Naive thymus-derived CD4-positive, alpha-beta T cell (primary cell): ENCODE measurements around the gene BPIFB3. TPM values are rescaled to one million over a fixed set of nuclear protein-coding genes. Genes with fewer than 3 reads are reported as not detected.

ENCODE experiments used
- ATAC-seq: fragments of 150-1000 bp; cut with Tn5 transposase; 2 replicates; pipeline ENCODE4 v1.10.0; 2021; ENCODE audit warnings: mild to moderate bottlenecking, moderate library complexity
- CTCF ChIA-PET: fragments of 350-600 bp; sonication (Branson Sonifier 250); formaldehyde crosslinking; loops from one replicate; lab custom pipeline; 2021; ENCODE audit warnings: antibody characterized with exemption; lab: Charles Lee
- POLR2A ChIA-PET: fragments of 350-600 bp; sonication (Branson Sonifier 250); formaldehyde crosslinking; loops from one replicate; lab custom pipeline; 2021; ENCODE audit warnings: antibody characterized with exemption, inconsistent platforms; lab: Charles Lee
- DNase-seq, 9 donors: peaks; one replicate each; pipeline versions ENCODE4 v3.0.0 to v3.0.0-alpha.2; 2020 to 2022; ENCODE audit warnings: mixed read lengths in 1 of 9
- H3K27ac ChIP-seq: one replicate; pipeline ENCODE4 v1.7.0; 2013; ENCODE audit warnings: mild to moderate bottlenecking, low read depth, low read length, moderate library complexity
- H3K27me3 ChIP-seq, 2 donors: one replicate each; pipeline ENCODE4 v1.7.0; 2013; ENCODE audit warnings: low read length in 2 of 2, mild to moderate bottlenecking in 2 of 2, moderate library complexity in 2 of 2; ENCODE audit not compliant: control insufficient read depth in 2 of 2, insufficient read depth in 2 of 2
- H3K36me3 ChIP-seq, 3 experiments: 1 replicate in 2 of 3; 2 replicates in 1 of 3; pipeline ENCODE4 v1.7.0; 2013; ENCODE audit warnings: low read length in 3 of 3, mild to moderate bottlenecking in 3 of 3, moderate library complexity in 1 of 3; ENCODE audit not compliant: insufficient read depth in 3 of 3, control insufficient read depth in 2 of 3
- H3K4me1 ChIP-seq, 2 donors: one replicate each; pipeline ENCODE4 v1.7.0; 2013; ENCODE audit warnings: low read length in 2 of 2, mild to moderate bottlenecking in 2 of 2, moderate library complexity in 1 of 2; ENCODE audit not compliant: control insufficient read depth in 2 of 2, insufficient read depth in 2 of 2
- H3K4me3 ChIP-seq: 2 replicates; pipeline ENCODE4 v1.7.0; 2013; ENCODE audit warnings: mild to moderate bottlenecking, low read length
- H3K9me3 ChIP-seq, 3 experiments: 1 replicate in 2 of 3; 2 replicates in 1 of 3; pipeline ENCODE4 v1.7.0; 2013; ENCODE audit warnings: low read length in 3 of 3; ENCODE audit not compliant: control insufficient read depth in 2 of 3
- H3K27ac Mint-ChIP-seq, 9 donors: one replicate each; pipeline ENCODE4 v1.8.0; 2020 to 2022; ENCODE audit warnings: mixed read lengths in 9 of 9, mild to moderate bottlenecking in 8 of 9, moderate library complexity in 5 of 9, inconsistent platforms in 2 of 9
- H3K27me3 Mint-ChIP-seq, 5 donors: one replicate each; pipeline ENCODE4 v1.8.0; 2021 to 2022; ENCODE audit warnings: mixed read lengths in 5 of 5, mild to moderate bottlenecking in 1 of 5
- H3K36me3 Mint-ChIP-seq, 5 donors: one replicate each; pipeline ENCODE4 v1.8.0; 2020 to 2022; ENCODE audit warnings: mixed read lengths in 5 of 5, mild to moderate bottlenecking in 3 of 5, inconsistent platforms in 1 of 5
- H3K4me1 Mint-ChIP-seq, 7 donors: one replicate each; pipeline ENCODE4 v1.8.0; 2020 to 2022; ENCODE audit warnings: mixed read lengths in 7 of 7, mild to moderate bottlenecking in 3 of 7, inconsistent platforms in 1 of 7
- H3K4me3 Mint-ChIP-seq, 10 donors: one replicate each; pipeline ENCODE4 v1.8.0; 2020 to 2022; ENCODE audit warnings: mild to moderate bottlenecking in 10 of 10, mixed read lengths in 10 of 10, moderate library complexity in 6 of 10, inconsistent platforms in 2 of 10
- H3K9me3 Mint-ChIP-seq, 11 donors: one replicate each; pipeline ENCODE4 v1.8.0; 2020 to 2022; ENCODE audit warnings: mixed read lengths in 11 of 11, mild to moderate bottlenecking in 4 of 11, inconsistent platforms in 1 of 11, moderate library complexity in 1 of 11
- intact Hi-C, 2 donors: fragments of 100-400 bp; cut with micrococcal nuclease; formaldehyde crosslinking; loops; one replicate each; pipeline ENCODE4 v1.15.1; 2023
- polyA plus RNA-seq, 2 donors: library from polyadenylated mRNA; unstranded; fragments of 300-500 nt; fragmentation: Illumina TruSeq; gene quantifications; one replicate each; pipeline ENCODE4 v1.2.3, GENCODE V29; 2021
- total RNA-seq, 6 experiments: library from RNA in 5 of 6; stranded (reverse) in 5 of 6; gene quantifications; 1 replicate in 5 of 6; 2 replicates in 1 of 6; pipeline ENCODE4 v1.2.3 and lab custom pipeline; 2021 to 2026

BPIFB3 gene
- total and polyA plus RNA-seq, 7 experiments from 2014 or later = not detected

GRCh38 chr20:33022289-33022688 is 31.4 kb upstream of the BPIFB3 start:
- Histone ChIP-seq H3K27ac (no peak overlapping the region), H3K4me3 (no peak overlapping the region), H3K4me1 (no peaks in the 10 kb centered on the region), H3K36me3 (no peaks in the 10 kb centered on the region), H3K9me3 (no peaks in the 10 kb centered on the region), H3K27me3 (no peaks in the 10 kb centered on the region)
- Mint-ChIP-seq H3K36me3 (no peaks in the 10 kb centered on the region), H3K4me3 (no peak overlapping the region), H3K27ac (no peak overlapping the region), H3K4me1 (peaks cover 0 to 12% (median 4%) of the 10 kb centered on the region in 7 donors), H3K9me3 (no peaks in the 10 kb centered on the region), H3K27me3 (no peaks in the 10 kb centered on the region)
- intact Hi-C loops = no loop called here
- no peak for ATAC-seq
- DNase-seq = no peak
- POLR2A ChIA-PET = interaction anchor here (1.0 kb wide), 1 partner anchor 50 kb away, joined by 3 read pairs; no protein-coding TSS in a partner anchor
- CTCF ChIA-PET = no interaction called here

DNA sequence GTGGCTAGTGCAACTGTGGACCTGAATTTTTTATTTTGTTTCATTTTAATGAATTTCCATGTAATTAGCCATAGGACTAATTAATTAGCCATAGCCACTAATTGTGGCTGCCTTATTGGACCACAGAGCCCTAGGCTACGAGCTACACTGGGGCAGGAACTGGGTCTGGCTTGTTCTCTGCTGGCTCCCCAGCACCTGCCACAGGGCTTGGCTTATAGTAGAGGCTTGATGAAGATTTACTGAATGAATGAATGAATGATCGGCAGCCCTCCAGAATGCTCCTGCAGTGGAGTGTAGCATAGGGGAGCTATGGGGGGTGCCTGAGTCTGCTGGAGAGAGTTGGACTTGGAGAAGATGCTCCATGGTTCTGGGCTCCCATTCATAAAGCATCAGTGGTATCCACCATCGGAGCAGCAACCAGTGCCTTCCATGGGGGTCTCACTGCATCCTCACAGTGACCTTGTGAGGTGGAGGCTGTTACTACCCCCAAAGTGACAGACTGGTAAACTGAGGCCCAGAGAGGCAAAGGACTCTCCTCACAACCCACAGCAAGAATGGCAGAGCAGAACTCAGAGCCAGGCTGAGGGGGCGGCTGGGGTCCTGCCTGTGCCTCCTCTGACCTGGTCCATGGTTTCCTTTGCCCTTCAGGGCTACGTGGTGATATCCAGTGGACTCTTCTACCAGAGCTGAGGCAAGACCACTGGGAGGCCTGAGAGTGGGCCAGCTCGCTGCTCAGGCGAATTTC is 30.8 kb upstream of the BPIFB3 start:
- H3K27me3 ChIP-seq = no peaks in the 10 kb centered on the region
- DNase-seq (no peak), ATAC-seq (no peak)
- no peaks in the 10 kb centered on the region for H3K9me3 Mint-ChIP-seq
- no peak overlapping the region for H3K4me3 Mint-ChIP-seq
- ChIA-PET CTCF (no interaction called here), POLR2A (interaction anchor here (1.0 kb wide), 1 partner anchor 51 kb away, joined by 3 read pairs; no protein-coding TSS in a partner anchor)
- H3K27me3 Mint-ChIP-seq = no peaks in the 10 kb centered on the region
- no peaks in the 10 kb centered on the region for H3K36me3 Mint-ChIP-seq
- H3K27ac Mint-ChIP-seq = no peak overlapping the region
- H3K9me3 ChIP-seq = no peaks in the 10 kb centered on the region
- no peaks in the 10 kb centered on the region for H3K4me1 ChIP-seq
- no peak overlapping the region for H3K4me3 ChIP-seq
- intact Hi-C loops = no loop called here
- peaks cover 0 to 8% (median 0%) of the 10 kb centered on the region in 7 donors for H3K4me1 Mint-ChIP-seq
- H3K36me3 ChIP-seq = no peaks in the 10 kb centered on the region
- H3K27ac ChIP-seq = no peak overlapping the region

GRCh38 chr20:33023439-33024242 is 30.1 kb upstream of the BPIFB3 start:
- Mint-ChIP-seq H3K27ac (peak overlapping the region in 1 of 9 donors; percentile 41), H3K4me3 (no peak overlapping the region), H3K36me3 (no peaks in the 10 kb centered on the region), H3K4me1 (peaks cover 0 to 8% (median 0%) of the 10 kb centered on the region in 7 donors), H3K27me3 (no peaks in the 10 kb centered on the region), H3K9me3 (no peaks in the 10 kb centered on the region)
- DNase-seq = no peak
- POLR2A ChIA-PET = no interaction called here
- Histone ChIP-seq H3K27me3 (no peaks in the 10 kb centered on the region), H3K4me3 (no peak overlapping the region), H3K27ac (no peak overlapping the region), H3K4me1 (no peaks in the 10 kb centered on the region), H3K9me3 (no peaks in the 10 kb centered on the region), H3K36me3 (no peaks in the 10 kb centered on the region)
- intact Hi-C loops = no loop called here
- CTCF ChIA-PET = no interaction called here
- ATAC-seq = no peak

DNA sequence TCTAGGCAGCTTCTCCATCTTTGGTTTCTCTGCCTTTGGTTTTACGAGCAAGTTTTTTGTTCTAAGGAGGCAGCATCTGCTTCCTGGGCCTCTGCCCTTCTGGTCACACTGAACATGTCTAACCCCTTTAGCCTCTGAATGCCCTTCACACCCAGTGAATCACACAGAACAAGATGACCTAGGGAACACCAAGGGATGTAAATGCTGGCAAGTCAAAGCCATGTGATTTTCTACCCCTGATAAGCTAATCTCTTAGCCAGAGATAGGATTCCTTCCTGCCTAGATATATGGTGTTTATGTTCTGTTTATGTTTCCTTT is 29.5 kb upstream of the BPIFB3 start:
- Histone ChIP-seq H3K4me3 (no peak overlapping the region), H3K27ac (no peak overlapping the region), H3K27me3 (no peaks in the 10 kb centered on the region), H3K9me3 (no peaks in the 10 kb centered on the region), H3K4me1 (no peaks in the 10 kb centered on the region), H3K36me3 (no peaks in the 10 kb centered on the region)
- Mint-ChIP-seq H3K4me3 (no peak overlapping the region), H3K9me3 (no peaks in the 10 kb centered on the region), H3K27me3 (no peaks in the 10 kb centered on the region), H3K4me1 (peaks cover 0 to 8% (median 0%) of the 10 kb centered on the region in 7 donors), H3K27ac (no peak overlapping the region), H3K36me3 (no peaks in the 10 kb centered on the region)
- ChIA-PET POLR2A (no interaction called here), CTCF (no interaction called here)
- no peak for ATAC-seq
- intact Hi-C loops = no loop called here
- no peak for DNase-seq

GRCh38 chr20:33024609-33025317 is 28.9 kb upstream of the BPIFB3 start:
- peaks cover 0 to 8% (median 0%) of the 10 kb centered on the region in 7 donors for H3K4me1 Mint-ChIP-seq
- POLR2A ChIA-PET = no interaction called here
- Histone ChIP-seq H3K4me3 (no peak overlapping the region), H3K36me3 (no peaks in the 10 kb centered on the region), H3K27ac (no peak overlapping the region), H3K4me1 (no peaks in the 10 kb centered on the region), H3K27me3 (no peaks in the 10 kb centered on the region), H3K9me3 (no peaks in the 10 kb centered on the region)
- H3K4me3 Mint-ChIP-seq = no peak overlapping the region
- no peak overlapping the region for H3K27ac Mint-ChIP-seq
- H3K36me3 Mint-ChIP-seq = no peaks in the 10 kb centered on the region
- no peaks in the 10 kb centered on the region for H3K9me3 Mint-ChIP-seq
- no peak for DNase-seq
- CTCF ChIA-PET = no interaction called here
- no peak for ATAC-seq
- H3K27me3 Mint-ChIP-seq = no peaks in the 10 kb centered on the region
- intact Hi-C loops = no loop called here

DNA sequence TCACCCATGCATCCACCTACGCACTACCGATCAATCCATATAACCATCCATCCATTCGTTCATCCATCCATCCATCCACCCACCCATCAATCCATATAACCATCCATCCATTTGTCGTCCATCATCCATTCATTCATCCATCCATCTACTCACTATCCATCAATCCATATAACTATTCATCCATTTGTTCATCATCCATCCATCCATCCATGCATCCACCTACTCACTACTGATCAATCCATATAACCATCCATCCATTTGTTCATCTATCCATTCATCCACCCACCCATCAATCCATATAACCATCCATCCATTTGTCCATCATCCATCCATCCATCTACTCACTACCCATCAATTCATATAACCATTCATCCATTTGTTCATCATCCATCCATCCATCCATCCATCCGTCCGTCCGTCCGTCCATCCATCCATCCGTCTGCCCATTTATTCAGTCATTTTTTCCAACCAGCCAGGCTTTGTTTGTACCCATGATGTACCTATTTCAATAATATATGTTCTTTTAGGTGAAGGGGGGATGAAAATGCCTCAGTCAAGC is 28.3 kb upstream of the BPIFB3 start:
- Mint-ChIP-seq H3K27me3 (no peaks in the 10 kb centered on the region), H3K4me3 (no peak overlapping the region), H3K27ac (no peak overlapping the region), H3K36me3 (no peaks in the 10 kb centered on the region), H3K9me3 (no peaks in the 10 kb centered on the region), H3K4me1 (peaks cover 0 to 8% (median 0%) of the 10 kb centered on the region in 7 donors)
- ATAC-seq = no peak
- no peak overlapping the region for H3K27ac ChIP-seq
- H3K9me3 ChIP-seq = no peaks in the 10 kb centered on the region
- no peaks in the 10 kb centered on the region for H3K36me3 ChIP-seq
- no peaks in the 10 kb centered on the region for H3K4me1 ChIP-seq
- ChIA-PET CTCF (no interaction called here), POLR2A (no interaction called here)
- DNase-seq = no peak
- H3K27me3 ChIP-seq = no peaks in the 10 kb centered on the region
- intact Hi-C loops = no loop called here
- no peak overlapping the region for H3K4me3 ChIP-seq
